MCF 10A (cell line): ENCODE results near the gene CPEB1. TPM values are rescaled to one million over a fixed set of nuclear protein-coding genes. Genes with fewer than 3 reads are reported as not detected.

ENCODE experiments used
- Bru-seq: library from RNA; stranded (reverse); fragments of 400-500 nt; gene quantifications from one replicate; lab custom pipeline; 2021; lab: Mats Ljungman, UMichigan
- BruChase-seq, 2 experiments: library from RNA; stranded (reverse); fragments of 400-500 nt; gene quantifications; one replicate each; lab custom pipeline; 2021; lab: Mats Ljungman, UMichigan
- BruUV-seq: library from RNA; stranded (reverse); fragments of 400-500 nt; replicated peaks from 2 replicates; lab custom pipeline; 2021; lab: Mats Ljungman, UMichigan
- CTCF ChIA-PET: fragments of 300-600 bp; sonication (Branson Sonifier 250); formaldehyde crosslinking; extraction: SDS; loops from one replicate; lab custom pipeline; 2021; ENCODE audit warnings: antibody characterized with exemption, inconsistent platforms; lab: Yijun Ruan, JAX
- POLR2A ChIA-PET: fragments of 300-600, 350-650 bp; sonication (Branson Sonifier 250); formaldehyde crosslinking; extraction: SDS; loops from one replicate; lab custom pipeline; 2020; ENCODE audit warnings: antibody characterized with exemption, inconsistent platforms; lab: Yijun Ruan, JAX
- DNase-seq: peaks from one replicate; pipeline ENCODE4 v3.0.0-alpha.2; 2018; ENCODE audit not compliant: unreplicated experiment
- H3K27ac Mint-ChIP-seq: one replicate; pipeline ENCODE4 v1.8.0; 2022; ENCODE audit warnings: mild to moderate bottlenecking, low read depth, mixed read lengths; ENCODE audit not compliant: unreplicated experiment
- H3K27me3 Mint-ChIP-seq: one replicate; pipeline ENCODE4 v1.8.0; 2022; ENCODE audit warnings: mixed read lengths; ENCODE audit not compliant: insufficient read depth, unreplicated experiment
- H3K36me3 Mint-ChIP-seq: one replicate; pipeline ENCODE4 v1.8.0; 2022; ENCODE audit warnings: mild to moderate bottlenecking, moderate library complexity, mixed read lengths; ENCODE audit not compliant: insufficient read depth, unreplicated experiment
- H3K4me1 Mint-ChIP-seq: one replicate; pipeline ENCODE4 v1.8.0; 2022; ENCODE audit warnings: mixed read lengths; ENCODE audit not compliant: insufficient read depth, unreplicated experiment
- H3K4me3 Mint-ChIP-seq: one replicate; pipeline ENCODE4 v1.8.0; 2022; ENCODE audit warnings: mild to moderate bottlenecking, moderate library complexity, mixed read lengths; ENCODE audit not compliant: unreplicated experiment
- H3K9me3 Mint-ChIP-seq: one replicate; pipeline ENCODE4 v1.8.0; 2022; ENCODE audit warnings: mixed read lengths; ENCODE audit not compliant: unreplicated experiment
- intact Hi-C: fragments of 100-400 bp; cut with micrococcal nuclease; formaldehyde crosslinking; loops from 2 replicates; pipeline ENCODE4 v1.14.1; 2022
- long read RNA-seq: library from polyadenylated mRNA; stranded (forward); transcript quantifications from one replicate; pipeline ENCODE4 v2.0.0, GENCODE V29; 2022
- total RNA-seq: library from RNA; stranded (reverse); gene quantifications from 2 replicates; pipeline ENCODE4 v1.2.3, GENCODE V29; 2022
- TF ChIP-seq, protein P1 (sequence below): fragments of 200-600 bp; IDR thresholded peaks from one replicate; pipeline ENCODE4 v1.8.0; 2022; ENCODE audit warnings: antibody characterized with exemption, mild to moderate bottlenecking; ENCODE audit not compliant: unreplicated experiment

CPEB1 gene
- total RNA-seq, result not detected in 2 replicates
- percentile 10 among the genes with signal in this experiment for Bru-seq, nascent RNA
- BruChase-seq, experiment 1, labeled RNA remaining after a 6-hour chase, result percentile 10 among the genes with signal in this experiment
- percentile 18 among the genes with signal in this experiment for BruChase-seq, experiment 2, labeled RNA remaining after a 2-hour chase
- long read RNA-seq, partial matches to known transcripts, result 0 of 1 reads
- long read RNA-seq, other reads (novel, unspliced or antisense), result 1 of 1 reads

DNA sequence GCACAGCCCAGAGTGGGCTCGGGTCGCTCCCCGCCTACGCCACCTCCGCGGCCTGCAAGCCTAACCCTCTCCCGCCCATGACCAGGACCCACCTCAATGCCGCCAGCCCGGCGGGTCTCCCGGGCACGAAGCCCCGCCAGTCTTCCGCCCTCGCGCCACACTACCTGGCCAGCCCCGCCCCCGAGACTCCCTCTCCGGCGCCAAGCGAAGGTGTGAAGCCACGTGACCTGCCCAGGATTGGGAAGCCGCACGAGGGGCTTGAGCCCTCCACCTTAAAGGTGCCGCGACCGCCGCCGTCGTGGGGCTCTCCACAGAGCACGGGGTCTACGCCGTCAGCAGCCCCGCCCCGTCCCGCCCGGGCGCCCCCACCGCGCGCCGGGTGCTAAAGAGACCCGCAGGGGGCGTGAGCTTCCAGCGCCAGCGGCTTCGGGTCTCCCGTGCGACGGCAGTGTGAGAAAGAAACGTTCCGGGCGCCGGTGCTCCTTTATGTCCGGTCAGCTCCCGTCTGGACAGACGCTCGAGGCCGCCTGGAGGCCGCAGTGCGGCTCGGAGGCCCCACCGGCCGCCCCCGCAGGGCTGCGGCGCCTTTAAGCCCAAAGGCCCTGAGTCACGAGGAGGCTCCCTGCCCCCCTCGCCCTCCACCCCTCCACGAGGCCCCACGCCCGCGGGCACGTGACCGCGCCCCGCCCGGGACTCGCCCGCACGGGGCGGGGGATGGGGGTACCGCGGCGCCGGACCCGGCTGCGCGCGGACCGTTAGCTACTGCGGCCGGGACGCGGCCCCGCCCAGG is at the start of gene CPEB1:
TSS of gene CPEB1 (minus strand) at position 319 of the 790 bp plus-strand sequence. CDS start 18,904 bp downstream, outside the sequence.
- intact Hi-C loops, result no loop called here

DNA sequence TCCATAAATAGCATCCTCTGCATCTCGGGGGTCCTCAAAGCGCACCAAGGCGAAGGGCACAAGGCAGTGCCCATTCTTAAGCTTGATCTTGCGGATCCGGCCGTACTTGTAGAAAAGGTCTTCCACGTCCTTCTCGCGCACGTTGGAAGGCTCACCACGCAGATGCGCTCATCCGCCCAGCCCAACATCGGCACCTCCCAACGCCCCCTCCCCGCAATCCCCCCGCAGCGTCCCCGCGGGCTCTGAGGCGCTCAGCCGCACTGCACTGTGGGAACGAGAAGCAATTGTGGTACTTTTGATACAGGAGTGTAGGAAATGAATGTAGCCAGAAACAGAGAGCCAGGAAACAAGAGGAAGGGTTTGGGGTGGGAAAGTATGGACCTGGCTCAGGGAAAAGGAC is 45.0 kb upstream of the CPEB1 start:
- intact Hi-C loops, result no loop called here
- no peaks in the 10 kb centered on the region for H3K9me3 Mint-ChIP-seq
- H3K27ac Mint-ChIP-seq, result no peak overlapping the region
- H3K4me1 Mint-ChIP-seq, result no peaks in the 10 kb centered on the region
- DNase-seq, result no peak
- no peaks in the 10 kb centered on the region for H3K27me3 Mint-ChIP-seq
- CTCF ChIA-PET, result no interaction called here
- no peak overlapping the region for H3K4me3 Mint-ChIP-seq
- POLR2A ChIA-PET, result no interaction called here
- TF ChIP-seq, protein P1, sequence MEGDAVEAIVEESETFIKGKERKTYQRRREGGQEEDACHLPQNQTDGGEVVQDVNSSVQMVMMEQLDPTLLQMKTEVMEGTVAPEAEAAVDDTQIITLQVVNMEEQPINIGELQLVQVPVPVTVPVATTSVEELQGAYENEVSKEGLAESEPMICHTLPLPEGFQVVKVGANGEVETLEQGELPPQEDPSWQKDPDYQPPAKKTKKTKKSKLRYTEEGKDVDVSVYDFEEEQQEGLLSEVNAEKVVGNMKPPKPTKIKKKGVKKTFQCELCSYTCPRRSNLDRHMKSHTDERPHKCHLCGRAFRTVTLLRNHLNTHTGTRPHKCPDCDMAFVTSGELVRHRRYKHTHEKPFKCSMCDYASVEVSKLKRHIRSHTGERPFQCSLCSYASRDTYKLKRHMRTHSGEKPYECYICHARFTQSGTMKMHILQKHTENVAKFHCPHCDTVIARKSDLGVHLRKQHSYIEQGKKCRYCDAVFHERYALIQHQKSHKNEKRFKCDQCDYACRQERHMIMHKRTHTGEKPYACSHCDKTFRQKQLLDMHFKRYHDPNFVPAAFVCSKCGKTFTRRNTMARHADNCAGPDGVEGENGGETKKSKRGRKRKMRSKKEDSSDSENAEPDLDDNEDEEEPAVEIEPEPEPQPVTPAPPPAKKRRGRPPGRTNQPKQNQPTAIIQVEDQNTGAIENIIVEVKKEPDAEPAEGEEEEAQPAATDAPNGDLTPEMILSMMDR, result no peak
- no TSS peak for BruUV-seq
- H3K36me3 Mint-ChIP-seq, result peaks cover 8% of the 10 kb centered on the region

More for the DNA sequence above, at the start of gene CPEB1:
- Mint-ChIP-seq H3K4me1 (no peaks in the 10 kb centered on the region), H3K27ac (no peak within 1 kb of the TSS), H3K36me3 (no peaks in the 10 kb centered on the region), H3K4me3 (no peak within 1 kb of the TSS), H3K27me3 (peaks cover 44% of the 10 kb centered on the region), H3K9me3 (no peaks in the 10 kb centered on the region)
- ChIA-PET CTCF (no interaction called here), POLR2A (no interaction called here)
- BruUV-seq, result no TSS peak
- TF ChIP-seq, protein P1, result no peak
- DNase-seq, result no peak

DNA sequence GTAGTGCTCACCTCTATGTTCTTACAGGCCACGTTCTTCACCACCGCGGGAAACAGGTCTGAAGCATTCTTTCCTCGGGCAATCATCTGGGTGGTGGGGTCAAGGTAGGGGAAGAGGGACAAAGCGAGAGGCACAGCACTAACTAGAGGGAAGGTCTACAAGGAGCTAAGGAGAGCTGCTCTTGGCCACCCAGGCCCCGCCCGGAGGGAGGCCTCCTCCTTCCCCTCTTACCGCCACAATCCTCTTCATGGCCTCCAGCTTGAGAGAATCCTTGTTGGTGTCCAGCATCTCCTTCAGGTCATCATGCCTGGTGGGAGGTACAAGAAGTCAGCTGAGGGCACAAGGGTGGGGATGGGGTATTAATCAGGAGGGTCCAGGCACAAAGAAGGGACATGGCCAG is 42.0 kb upstream of the CPEB1 start:
- no peaks in the 10 kb centered on the region for H3K4me1 Mint-ChIP-seq
- intact Hi-C loops, result no loop called here
- H3K27me3 Mint-ChIP-seq, result no peaks in the 10 kb centered on the region
- CTCF ChIA-PET, result interaction anchor here (0.8 kb wide), 1 partner anchor 322 kb away, joined by 3 read pairs; the partner anchor contains the start of gene C15orf40
- H3K27ac Mint-ChIP-seq, result no peak overlapping the region
- no peak for DNase-seq
- no peaks in the 10 kb centered on the region for H3K9me3 Mint-ChIP-seq
- H3K36me3 Mint-ChIP-seq, result peaks cover 8% of the 10 kb centered on the region
- TF ChIP-seq, protein P1, result no peak
- H3K4me3 Mint-ChIP-seq, result no peak overlapping the region
- POLR2A ChIA-PET, result interaction anchor here (0.6 to 0.7 kb wide), 2 partner anchors 8 to 9 kb away, joined by 3 to 4 read pairs; no protein-coding TSS in a partner anchor
- no TSS peak for BruUV-seq

DNA sequence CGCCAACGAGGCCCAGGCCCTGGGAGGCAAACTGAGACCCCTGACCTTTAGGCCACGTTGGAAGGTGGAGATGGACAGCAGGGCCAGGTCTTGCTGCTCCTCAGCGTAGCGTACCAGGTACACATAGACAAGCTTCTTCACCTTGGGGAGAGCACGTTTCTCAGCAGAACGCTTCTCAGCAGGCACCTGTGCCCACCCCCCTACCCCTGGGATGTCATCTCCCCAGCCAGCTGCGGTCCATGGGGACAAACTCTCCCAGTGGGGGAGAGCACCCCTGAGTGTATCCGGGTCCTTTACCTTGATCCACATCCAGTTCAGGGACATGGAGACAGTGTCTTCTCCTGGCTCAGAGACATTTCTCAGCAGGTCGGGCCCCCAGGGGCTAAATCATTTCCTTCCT is 41.5 kb upstream of the CPEB1 start:
- ChIA-PET CTCF (interaction anchor here (0.8 kb wide), 1 partner anchor 323 kb away, joined by 3 read pairs; the partner anchor contains the start of gene C15orf40), POLR2A (interaction anchor here (0.7 kb wide), 1 partner anchor 9 kb away, joined by 4 read pairs; no protein-coding TSS in a partner anchor)

More for the DNA sequence above, 41.5 kb upstream of the CPEB1 start:
- H3K27ac Mint-ChIP-seq, result no peak overlapping the region
- TF ChIP-seq, protein P1, result no peak
- no TSS peak for BruUV-seq
- no peak for DNase-seq
- intact Hi-C loops, result no loop called here
- no peaks in the 10 kb centered on the region for H3K9me3 Mint-ChIP-seq
- H3K36me3 Mint-ChIP-seq, result peaks cover 8% of the 10 kb centered on the region
- no peaks in the 10 kb centered on the region for H3K27me3 Mint-ChIP-seq
- H3K4me1 Mint-ChIP-seq, result no peaks in the 10 kb centered on the region
- H3K4me3 Mint-ChIP-seq, result no peak overlapping the region
